Endothelial cell of umbilical vein (primary cell): Measurements from ENCODE around the gene ADAM22.

Experiments
- POLR2AphosphoS5 ChIP-seq: IDR thresholded peaks from 2 replicates; pipeline ENCODE4 v1.6.1; 2012; ENCODE audit warnings: low read depth, mild to moderate bottlenecking, control low read depth, low read length, moderate library complexity; ENCODE audit not compliant: insufficient read depth
- TF ChIP-seq, protein P1 (sequence below), 2 donors: IDR thresholded peaks; 1 replicate in 1 of 2; 2 replicates in 1 of 2; pipeline ENCODE4 v1.5.1; 2011; ENCODE audit warnings: low read length in 2 of 2, mild to moderate bottlenecking in 2 of 2, moderate library complexity in 2 of 2, control low read depth in 1 of 2, inconsistent platforms in 1 of 2, low read depth in 1 of 2; ENCODE audit not compliant: insufficient read depth in 1 of 2; ENCODE audit errors: extremely low read depth in 1 of 2

DNA sequence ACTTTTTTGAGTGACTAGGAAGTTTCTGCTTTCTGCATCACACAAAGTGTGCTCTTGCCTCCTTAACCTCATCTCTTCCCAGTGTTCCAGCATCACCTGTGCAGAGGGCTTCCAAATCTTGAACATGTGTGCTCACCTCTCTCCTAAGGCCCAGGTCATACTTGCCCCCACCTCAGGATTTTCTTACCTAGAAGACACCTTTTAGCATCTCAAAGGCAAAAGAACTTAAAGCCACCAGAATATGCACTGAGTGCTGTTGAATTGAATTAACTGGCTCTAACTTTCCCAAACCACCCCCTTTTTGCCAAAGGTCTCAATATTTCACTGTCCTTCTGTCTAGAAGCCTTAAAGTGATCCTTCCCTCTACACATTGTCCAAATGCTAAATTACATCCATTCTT lies 219.3 kb downstream of the ADAM22 start:
- TF ChIP-seq, protein P1, sequence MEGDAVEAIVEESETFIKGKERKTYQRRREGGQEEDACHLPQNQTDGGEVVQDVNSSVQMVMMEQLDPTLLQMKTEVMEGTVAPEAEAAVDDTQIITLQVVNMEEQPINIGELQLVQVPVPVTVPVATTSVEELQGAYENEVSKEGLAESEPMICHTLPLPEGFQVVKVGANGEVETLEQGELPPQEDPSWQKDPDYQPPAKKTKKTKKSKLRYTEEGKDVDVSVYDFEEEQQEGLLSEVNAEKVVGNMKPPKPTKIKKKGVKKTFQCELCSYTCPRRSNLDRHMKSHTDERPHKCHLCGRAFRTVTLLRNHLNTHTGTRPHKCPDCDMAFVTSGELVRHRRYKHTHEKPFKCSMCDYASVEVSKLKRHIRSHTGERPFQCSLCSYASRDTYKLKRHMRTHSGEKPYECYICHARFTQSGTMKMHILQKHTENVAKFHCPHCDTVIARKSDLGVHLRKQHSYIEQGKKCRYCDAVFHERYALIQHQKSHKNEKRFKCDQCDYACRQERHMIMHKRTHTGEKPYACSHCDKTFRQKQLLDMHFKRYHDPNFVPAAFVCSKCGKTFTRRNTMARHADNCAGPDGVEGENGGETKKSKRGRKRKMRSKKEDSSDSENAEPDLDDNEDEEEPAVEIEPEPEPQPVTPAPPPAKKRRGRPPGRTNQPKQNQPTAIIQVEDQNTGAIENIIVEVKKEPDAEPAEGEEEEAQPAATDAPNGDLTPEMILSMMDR (IDR thresholded peaks at IDR 0.05; ENCODE audit: extremely low read depth in 1 of 2, insufficient read depth in 1 of 2, low read depth in 1 of 2, low read length in 2 of 2): no peak
- TF ChIP-seq POLR2AphosphoS5: no peak
